Liver (tissue), 9 donors: ENCODE measurements around the gene PCID2. TPM values are rescaled to one million over a fixed set of nuclear protein-coding genes. Genes with fewer than 3 reads are reported as not detected.

Experiments used
- DNase-seq: peaks from one replicate; pipeline ENCODE4 v3.0.0-alpha.2; 2017; ENCODE audit warnings: low spot score
- H3K27ac ChIP-seq, 2 donors: one replicate each; pipeline ENCODE4 v1.7.0; 2013; ENCODE audit warnings: inconsistent platforms in 2 of 2, low read length in 2 of 2, control low read depth in 1 of 2, low read depth in 1 of 2, mild to moderate bottlenecking in 1 of 2
- H3K27me3 ChIP-seq, 4 donors: one replicate each; pipeline versions ENCODE4 v1.6.1 to v1.7.0; 2013; ENCODE audit warnings: low read length in 3 of 4, inconsistent platforms in 1 of 4, mild to moderate bottlenecking in 1 of 4, moderate library complexity in 1 of 4; ENCODE audit not compliant: control insufficient read depth in 4 of 4, insufficient read depth in 4 of 4
- H3K36me3 ChIP-seq, 4 donors: one replicate each; pipeline versions ENCODE4 v1.6.1 to v1.7.0; 2013; ENCODE audit warnings: low read length in 3 of 4, mild to moderate bottlenecking in 3 of 4, low read depth in 1 of 4, moderate library complexity in 1 of 4; ENCODE audit not compliant: control insufficient read depth in 4 of 4, insufficient read depth in 3 of 4
- H3K4me1 ChIP-seq, 4 donors: one replicate each; pipeline versions ENCODE4 v1.6.1 to v1.7.0; 2013; ENCODE audit warnings: low read length in 3 of 4, mild to moderate bottlenecking in 3 of 4, moderate library complexity in 1 of 4; ENCODE audit not compliant: control insufficient read depth in 4 of 4, insufficient read depth in 4 of 4
- H3K4me3 ChIP-seq, 3 donors: one replicate each; pipeline versions ENCODE4 v1.6.1 to v1.7.0; 2013; ENCODE audit warnings: low read length in 3 of 3, control low read depth in 1 of 3, low read depth in 1 of 3, mild to moderate bottlenecking in 1 of 3
- H3K9ac ChIP-seq, 2 donors: one replicate each; pipeline ENCODE4 v1.7.0; 2013; ENCODE audit warnings: low read length in 2 of 2, mild to moderate bottlenecking in 2 of 2, moderate library complexity in 2 of 2, control low read depth in 1 of 2, low read depth in 1 of 2
- H3K9me3 ChIP-seq, 4 donors: one replicate each; pipeline versions ENCODE4 v1.6.1 to v1.7.0; 2013; ENCODE audit warnings: low read length in 3 of 4; ENCODE audit not compliant: control insufficient read depth in 4 of 4
- CTCF ChIP-seq: fragments of 150-350 bp; IDR thresholded peaks from 2 replicates; pipeline ENCODE4 v1.5.1; 2017; ENCODE audit warnings: improper control_type of control experiment, low read depth, low read length; ENCODE audit not compliant: missing input control
- EGR1 ChIP-seq, 2 donors: IDR thresholded peaks; 2 replicates each; pipeline ENCODE4 v1.6.1; 2016 to 2018; ENCODE audit warnings: antibody characterized with exemption in 2 of 2, low read depth in 2 of 2
- FOXA1 ChIP-seq: IDR thresholded peaks from 2 replicates; pipeline ENCODE4 v1.6.1; 2016; ENCODE audit warnings: antibody characterized with exemption
- FOXA2 ChIP-seq: IDR thresholded peaks from 2 replicates; pipeline ENCODE4 v1.6.1; 2016; ENCODE audit warnings: antibody characterized with exemption
- HNF4A ChIP-seq, 2 donors: conservative IDR thresholded peaks; 2 replicates each; pipeline ENCODE4 v1.6.1; 2016; ENCODE audit warnings: antibody characterized with exemption in 2 of 2, mild to moderate bottlenecking in 2 of 2
- HNF4G ChIP-seq: IDR thresholded peaks from 2 replicates; pipeline ENCODE4 v1.6.1; 2016; ENCODE audit warnings: antibody characterized with exemption
- JUND ChIP-seq, 2 donors: IDR thresholded peaks; 2 replicates each; pipeline ENCODE4 v1.6.1; 2016; ENCODE audit warnings: antibody characterized with exemption in 2 of 2
- MAX ChIP-seq: IDR thresholded peaks from 2 replicates; pipeline ENCODE4 v1.6.1; 2016; ENCODE audit warnings: antibody characterized with exemption
- NR2F2 ChIP-seq: IDR thresholded peaks from 2 replicates; pipeline ENCODE4 v1.6.1; 2016; ENCODE audit warnings: antibody characterized with exemption
- RAD21 ChIP-seq, 2 donors: IDR thresholded peaks; 2 replicates each; pipeline ENCODE4 v1.6.1; 2016; ENCODE audit warnings: antibody characterized with exemption in 2 of 2, mild to moderate bottlenecking in 2 of 2
- RXRA ChIP-seq, 2 donors: IDR thresholded peaks; 2 replicates each; pipeline ENCODE4 v1.6.1; 2017 to 2018; ENCODE audit warnings: antibody characterized with exemption in 2 of 2, mild to moderate bottlenecking in 1 of 2
- SP1 ChIP-seq: IDR thresholded peaks from 2 replicates; pipeline ENCODE4 v1.6.1; 2018; ENCODE audit warnings: antibody characterized with exemption, mild to moderate bottlenecking
- TAF1 ChIP-seq: conservative IDR thresholded peaks from 2 replicates; pipeline ENCODE4 v1.6.1; 2016; ENCODE audit warnings: antibody characterized with exemption, mild to moderate bottlenecking
- YY1 ChIP-seq: IDR thresholded peaks from 2 replicates; pipeline ENCODE4 v1.6.1; 2016; ENCODE audit warnings: antibody characterized with exemption, mild to moderate bottlenecking
- ZBTB33 ChIP-seq: IDR thresholded peaks from 2 replicates; pipeline ENCODE4 v1.6.1; 2016; ENCODE audit warnings: antibody characterized with exemption
- WGBS: extraction: QIAGEN DNeasy Blood & Tissue Kit; methylation state at CpG from one replicate; pipeline ENCODE4 v1.1.7; 2013; 5-methylcytosine and 5-hydroxymethylcytosine counted together
- polyA plus RNA-seq, 2 donors: library from polyadenylated mRNA; stranded (reverse) in 1 of 2; unstranded in 1 of 2; fragments of 200-250 nt in 1 of 2; fragments of >200 nt in 1 of 2; fragmentation: Nextera tagmentation in 1 of 2; extraction: Ambion mirVana in 1 of 2; gene quantifications; one replicate each; pipeline versions ENCODE4 v1.2.1 to v1.2.3, GENCODE V29; 2013 to 2015
- total RNA-seq, 2 donors: library from RNA; depleted of rRNA; stranded (reverse); fragments of >200 nt; gene quantifications; one replicate each; pipeline ENCODE4 v1.2.3, GENCODE V29; 2014
- donor health status: healthy.
- donor health status: healthy.
- donor health status: healthy.
- donor health status: healthy.
- donor health status: healthy.

PCID2 gene
- total and polyA plus RNA-seq, 4 donors = 13.8 to 39.1 (median 22.7) TPM

DNA sequence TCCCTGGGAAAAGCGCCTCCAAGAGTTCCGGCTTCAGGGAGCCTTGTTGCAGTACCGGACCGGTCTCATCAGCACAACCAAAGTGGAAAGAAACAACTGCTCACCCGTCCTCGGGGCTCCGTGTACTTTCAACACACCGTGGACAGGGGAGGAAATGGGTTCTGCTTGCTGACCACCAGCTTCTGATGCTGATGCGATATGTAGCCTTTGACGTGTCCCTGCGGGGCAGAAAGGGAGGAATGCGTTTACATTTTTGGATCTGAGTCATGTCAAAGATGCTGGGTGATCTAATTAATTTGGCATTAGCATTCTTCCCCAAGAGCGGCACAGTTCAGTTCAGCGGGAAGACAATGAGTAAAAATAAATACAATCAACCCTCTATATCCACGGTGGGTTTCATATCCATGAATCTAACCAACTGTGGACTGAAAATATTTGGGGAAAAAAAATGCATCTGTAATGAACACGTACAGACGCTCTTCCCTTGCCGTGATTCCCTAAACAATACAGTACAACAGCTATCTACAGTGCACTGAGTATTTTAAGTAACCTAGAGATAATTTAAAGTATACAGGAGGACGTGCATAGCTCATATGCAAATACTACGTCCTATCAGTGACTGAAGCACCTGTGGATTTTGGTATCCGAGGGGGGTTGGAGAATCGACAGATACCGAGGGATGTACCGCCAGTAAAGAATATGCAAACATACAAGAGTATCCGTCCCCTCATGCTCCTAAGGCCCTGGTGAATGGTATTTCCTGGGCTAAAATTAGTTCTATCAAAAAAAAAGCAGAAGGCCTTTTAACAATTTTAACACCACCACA lies 30.2 kb downstream of the PCID2 start:
- H3K27ac ChIP-seq = no peak overlapping the region
- H3K4me3 ChIP-seq = no peak overlapping the region
- no peak overlapping the region for H3K9ac ChIP-seq
- 88% methylated on average over 25 of the region's 25 CpGs for WGBS
- peaks cover 19 to 70% (median 51%) of the 10 kb centered on the region in 4 donors for H3K36me3 ChIP-seq
- H3K27me3 ChIP-seq = no peaks in the 10 kb centered on the region
- TF ChIP-seq TAF1 (no peak), YY1 (no peak), RAD21 (IDR thresholded peaks at IDR 0.05) (no peak), RXRA (IDR thresholded peaks at IDR 0.05) (no peak)
- H3K9me3 ChIP-seq = no peaks in the 10 kb centered on the region
- no peaks in the 10 kb centered on the region for H3K4me1 ChIP-seq
- no peak for DNase-seq

- 97% methylated on average over 14 of the region's 14 CpGs for WGBS
- TF ChIP-seq EGR1 (IDR thresholded peaks at IDR 0.05; ENCODE audit: low read depth in 2 of 2) = no peak
- Histone ChIP-seq H3K9me3 (no peaks in the 10 kb centered on the region), H3K4me1 (no peaks in the 10 kb centered on the region), H3K9ac (no peak overlapping the region), H3K4me3 (no peak overlapping the region), H3K36me3 (peaks cover 21 to 78% (median 56%) of the 10 kb centered on the region in 4 donors), H3K27me3 (no peaks in the 10 kb centered on the region), H3K27ac (no peak overlapping the region)
- DNase-seq = no peak
Measured at GRCh38 chr13:113176822-113177221, 31.6 kb downstream of the PCID2 start.

GRCh38 chr13:113176280-113176679 lies 32.2 kb downstream of the PCID2 start:
- WGBS = 70% methylated on average over 5 of the region's 5 CpGs
- Histone ChIP-seq H3K36me3 (peaks cover 19 to 80% (median 58%) of the 10 kb centered on the region in 4 donors), H3K4me3 (no peak overlapping the region), H3K27ac (no peak overlapping the region), H3K27me3 (no peaks in the 10 kb centered on the region), H3K9ac (no peak overlapping the region), H3K9me3 (no peaks in the 10 kb centered on the region), H3K4me1 (no peaks in the 10 kb centered on the region)
- TF ChIP-seq CTCF (no peak), NR2F2 (no peak), FOXA1 (no peak), HNF4G (no peak), HNF4A (conservative IDR thresholded peaks at IDR 0.05) (no peak), FOXA2 (no peak), ZBTB33 (no peak), SP1 (no peak), RXRA (IDR thresholded peaks at IDR 0.05) (no peak), MAX (no peak), JUND (IDR thresholded peaks at IDR 0.05) (no peak)
- no peak for DNase-seq
